Neural crest cell (in vitro differentiated cells): ENCODE measurements around the gene DDX20. TPM values are rescaled to one million over a fixed set of nuclear protein-coding genes. Genes with fewer than 3 reads are reported as not detected.

Experiments used
- DNase-seq: peaks from one replicate; pipeline ENCODE4 v3.0.0; 2021; ENCODE audit warnings: low read depth, mixed read lengths, low spot score
- H3K27ac Mint-ChIP-seq: one replicate; pipeline ENCODE4 v1.8.0; 2021; ENCODE audit warnings: mild to moderate bottlenecking, mixed read lengths; ENCODE audit not compliant: unreplicated experiment
- H3K27me3 Mint-ChIP-seq: 2 replicates; pipeline ENCODE4 v1.8.0; 2021; ENCODE audit warnings: low read depth, mild to moderate bottlenecking, mixed read lengths
- H3K36me3 Mint-ChIP-seq: 2 replicates; pipeline ENCODE4 v1.8.0; 2021; ENCODE audit warnings: low read depth, mild to moderate bottlenecking, mixed read lengths
- H3K4me1 Mint-ChIP-seq: 2 replicates; pipeline ENCODE4 v1.8.0; 2021; ENCODE audit warnings: mixed read lengths
- H3K4me3 Mint-ChIP-seq: one replicate; pipeline ENCODE4 v1.8.0; 2021; ENCODE audit warnings: mild to moderate bottlenecking, mixed read lengths
- H3K9me3 Mint-ChIP-seq: 2 replicates; pipeline ENCODE4 v1.8.0; 2021; ENCODE audit warnings: mixed read lengths
- CTCF ChIP-seq: fragments of 200-600 bp; sonication (generic); conservative IDR thresholded peaks from 2 replicates; pipeline ENCODE4 v1.5.0; 2021; ENCODE audit warnings: antibody characterized with exemption, mild to moderate bottlenecking
- total RNA-seq: library from RNA; stranded (reverse); gene quantifications from 2 replicates; pipeline ENCODE4 v1.2.1, GENCODE V29; 2021

Gene DDX20
- total RNA-seq, 1 donor from 2014 or later: 26.7 TPM

- TF ChIP-seq CTCF: no peak
- no peaks in the 10 kb centered on the region for H3K36me3 Mint-ChIP-seq
- no peaks in the 10 kb centered on the region for H3K27me3 Mint-ChIP-seq
- DNase-seq: no peak
- H3K9me3 Mint-ChIP-seq: no peaks in the 10 kb centered on the region
- no peaks in the 10 kb centered on the region for H3K4me1 Mint-ChIP-seq
- H3K27ac Mint-ChIP-seq: no peak overlapping the region
- no peak overlapping the region for H3K4me3 Mint-ChIP-seq
These were observed 38.3 kb upstream of the DDX20 start for GRCh38 chr1:111717450-111717849.

GRCh38 chr1:111719135-111719534 is 36.6 kb upstream of the DDX20 start:
- H3K36me3 Mint-ChIP-seq: no peaks in the 10 kb centered on the region
- no peak overlapping the region for H3K4me3 Mint-ChIP-seq
- no peaks in the 10 kb centered on the region for H3K4me1 Mint-ChIP-seq
- H3K9me3 Mint-ChIP-seq: no peaks in the 10 kb centered on the region
- no peak for DNase-seq
- no peak for TF ChIP-seq CTCF
- H3K27ac Mint-ChIP-seq: no peak overlapping the region
- H3K27me3 Mint-ChIP-seq: peaks cover 2% of the 10 kb centered on the region

GRCh38 chr1:111719674-111720132 is 36.0 kb upstream of the DDX20 start:
- H3K4me1 Mint-ChIP-seq: peaks cover under 1% of the 10 kb centered on the region
- H3K4me3 Mint-ChIP-seq: no peak overlapping the region

GRCh38 chr1:111720274-111720976 is 35.3 kb upstream of the DDX20 start:
- TF ChIP-seq CTCF: no peak
- H3K36me3 Mint-ChIP-seq: no peaks in the 10 kb centered on the region
- H3K4me1 Mint-ChIP-seq: peaks cover 8% of the 10 kb centered on the region
- no peaks in the 10 kb centered on the region for H3K9me3 Mint-ChIP-seq
- H3K4me3 Mint-ChIP-seq: no peak overlapping the region
- H3K27me3 Mint-ChIP-seq: peaks cover 2% of the 10 kb centered on the region
- DNase-seq: no peak
- H3K27ac Mint-ChIP-seq: no peak overlapping the region

More at GRCh38 chr1:111719674-111720132, 36.0 kb upstream of the DDX20 start:
- Mint-ChIP-seq H3K36me3 (no peaks in the 10 kb centered on the region), H3K27ac (no peak overlapping the region), H3K27me3 (peaks cover 2% of the 10 kb centered on the region), H3K9me3 (no peaks in the 10 kb centered on the region)
- TF ChIP-seq CTCF: no peak
- DNase-seq: no peak

GRCh38 chr1:111720977-111721786 is 34.5 kb upstream of the DDX20 start:
- Mint-ChIP-seq H3K36me3 (no peaks in the 10 kb centered on the region), H3K9me3 (no peaks in the 10 kb centered on the region), H3K27ac (no peak overlapping the region), H3K4me3 (no peak overlapping the region), H3K4me1 (peaks cover 8% of the 10 kb centered on the region), H3K27me3 (peaks cover 2% of the 10 kb centered on the region)
- DNase-seq: no peak
- TF ChIP-seq CTCF: no peak
